ENCODE results near the gene FGD5.

FGD5 gene

GRCh38 chr3:14889205-14889604, 70.4 kb downstream of the FGD5 start:
- Histone ChIP-seq H3K4me3 (ENCODE audit: insufficient read depth, low read depth, low read length, poor library complexity, severe bottlenecking) (no peak overlapping the region), H3K36me3 (ENCODE audit: control insufficient read depth, insufficient read depth, low read length) (no peaks in the 10 kb centered on the region), H3K9me3 (ENCODE audit: control insufficient read depth, low read length) (no peaks in the 10 kb centered on the region)

GRCh38 chr3:14889943-14890342, 71.2 kb downstream of the FGD5 start:
- Histone ChIP-seq H3K27me3 (replicated peaks; ENCODE audit: control insufficient read depth, insufficient read depth, low read length, poor library complexity, severe bottlenecking) (no peaks in the 10 kb centered on the region), H3K27ac (ENCODE audit: insufficient read depth, low read length, poor library complexity, severe bottlenecking) (no peak overlapping the region), H3K4me3 (ENCODE audit: insufficient read depth, low read depth, low read length, poor library complexity, severe bottlenecking) (no peak overlapping the region), H3K4me1 (ENCODE audit: control insufficient read depth, insufficient read depth, low read length, poor library complexity, severe bottlenecking) (peaks cover 25% of the 10 kb centered on the region), H3K9me3 (ENCODE audit: control insufficient read depth, low read length) (no peaks in the 10 kb centered on the region), H3K36me3 (ENCODE audit: control insufficient read depth, insufficient read depth, low read length) (no peaks in the 10 kb centered on the region)
- no peak for DNase-seq

More at GRCh38 chr3:14889205-14889604, 70.4 kb downstream of the FGD5 start:
- Histone ChIP-seq H3K4me1 (ENCODE audit: control insufficient read depth, insufficient read depth, low read length, poor library complexity, severe bottlenecking) (peaks cover 30% of the 10 kb centered on the region), H3K27ac (ENCODE audit: insufficient read depth, low read length, poor library complexity, severe bottlenecking) (no peak overlapping the region), H3K27me3 (replicated peaks; ENCODE audit: control insufficient read depth, insufficient read depth, low read length, poor library complexity, severe bottlenecking) (no peaks in the 10 kb centered on the region)
- DNase-seq, result no peak

GRCh38 chr3:14890476-14890875, 71.7 kb downstream of the FGD5 start:
- Histone ChIP-seq H3K36me3 (ENCODE audit: control insufficient read depth, insufficient read depth, low read length) (no peaks in the 10 kb centered on the region), H3K4me3 (ENCODE audit: insufficient read depth, low read depth, low read length, poor library complexity, severe bottlenecking) (no peak overlapping the region), H3K4me1 (ENCODE audit: control insufficient read depth, insufficient read depth, low read length, poor library complexity, severe bottlenecking) (peaks cover 21% of the 10 kb centered on the region), H3K27me3 (replicated peaks; ENCODE audit: control insufficient read depth, insufficient read depth, low read length, poor library complexity, severe bottlenecking) (no peaks in the 10 kb centered on the region), H3K27ac (ENCODE audit: insufficient read depth, low read length, poor library complexity, severe bottlenecking) (no peak overlapping the region), H3K9me3 (ENCODE audit: control insufficient read depth, low read length) (no peaks in the 10 kb centered on the region)
- DNase-seq, result no peak

- peaks cover 11% of the 10 kb centered on the region for H3K4me1 ChIP-seq (ENCODE audit: control insufficient read depth, insufficient read depth, low read length, poor library complexity, severe bottlenecking)
- no peak overlapping the region for H3K4me3 ChIP-seq (ENCODE audit: insufficient read depth, low read depth, low read length, poor library complexity, severe bottlenecking)
- H3K9me3 ChIP-seq (ENCODE audit: control insufficient read depth, low read length), result no peaks in the 10 kb centered on the region
- DNase-seq, result no peak
- H3K27me3 ChIP-seq (replicated peaks; ENCODE audit: control insufficient read depth, insufficient read depth, low read length, poor library complexity, severe bottlenecking), result no peaks in the 10 kb centered on the region
- H3K36me3 ChIP-seq (ENCODE audit: control insufficient read depth, insufficient read depth, low read length), result no peaks in the 10 kb centered on the region
- H3K27ac ChIP-seq (ENCODE audit: insufficient read depth, low read length, poor library complexity, severe bottlenecking), result no peak overlapping the region
These were observed 72.7 kb downstream of the FGD5 start for GRCh38 chr3:14891135-14892132.

GRCh38 chr3:14892226-14892625, 73.5 kb downstream of the FGD5 start:
- no peaks in the 10 kb centered on the region for H3K9me3 ChIP-seq (ENCODE audit: control insufficient read depth, low read length)
- H3K27me3 ChIP-seq (replicated peaks; ENCODE audit: control insufficient read depth, insufficient read depth, low read length, poor library complexity, severe bottlenecking), result no peaks in the 10 kb centered on the region
- H3K36me3 ChIP-seq (ENCODE audit: control insufficient read depth, insufficient read depth, low read length), result no peaks in the 10 kb centered on the region
- no peak for DNase-seq
- no peak overlapping the region for H3K27ac ChIP-seq (ENCODE audit: insufficient read depth, low read length, poor library complexity, severe bottlenecking)
- no peak overlapping the region for H3K4me3 ChIP-seq (ENCODE audit: insufficient read depth, low read depth, low read length, poor library complexity, severe bottlenecking)
- H3K4me1 ChIP-seq (ENCODE audit: control insufficient read depth, insufficient read depth, low read length, poor library complexity, severe bottlenecking), result peaks cover 11% of the 10 kb centered on the region

DNA sequence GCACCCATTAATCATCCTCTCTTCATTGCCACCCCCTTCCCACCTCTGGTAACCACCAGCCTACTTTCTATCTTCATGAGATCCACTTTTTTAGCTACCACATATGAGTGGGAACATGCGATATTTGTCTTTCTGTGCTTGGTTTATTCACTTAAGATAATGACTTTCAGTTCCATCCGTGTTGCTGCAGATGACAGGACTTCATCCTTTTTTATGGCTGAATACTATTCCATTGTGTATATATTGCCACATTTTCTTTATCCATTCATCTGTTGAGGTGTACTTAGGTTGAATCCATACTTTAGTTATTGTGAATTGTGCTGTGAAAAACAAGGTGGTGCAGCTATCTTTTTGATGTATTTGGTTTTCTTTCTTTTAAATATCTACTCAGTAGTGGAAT, 75.3 kb downstream of the FGD5 start:
- no peaks in the 10 kb centered on the region for H3K27me3 ChIP-seq (replicated peaks; ENCODE audit: control insufficient read depth, insufficient read depth, low read length, poor library complexity, severe bottlenecking)
- no peak overlapping the region for H3K4me3 ChIP-seq (ENCODE audit: insufficient read depth, low read depth, low read length, poor library complexity, severe bottlenecking)

DNA sequence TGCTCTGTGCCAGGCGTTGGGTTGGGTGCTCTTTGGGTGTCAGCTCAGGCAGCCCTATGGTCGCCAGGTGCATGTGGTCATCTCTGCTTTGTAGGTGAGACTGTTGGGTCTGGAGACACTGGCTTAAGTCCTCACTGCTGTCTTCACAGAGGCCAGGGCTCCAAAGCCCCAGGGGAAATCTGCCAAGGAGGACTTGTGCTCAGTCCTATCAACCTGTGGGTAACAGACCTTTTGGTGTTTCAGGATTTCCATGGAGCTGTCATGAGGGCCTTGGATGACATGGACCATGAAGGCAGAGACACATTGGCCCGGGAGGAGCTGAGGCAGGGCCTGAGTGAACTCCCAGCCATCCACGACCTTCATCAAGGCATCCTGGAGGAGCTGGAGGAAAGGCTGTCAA, 78.5 kb downstream of the FGD5 start:
- no peaks in the 10 kb centered on the region for H3K27me3 ChIP-seq (replicated peaks; ENCODE audit: control insufficient read depth, insufficient read depth, low read length, poor library complexity, severe bottlenecking)
- DNase-seq, result no peak

More for the DNA sequence above, 75.3 kb downstream of the FGD5 start:
- Histone ChIP-seq H3K9me3 (ENCODE audit: control insufficient read depth, low read length) (no peaks in the 10 kb centered on the region), H3K36me3 (ENCODE audit: control insufficient read depth, insufficient read depth, low read length) (no peaks in the 10 kb centered on the region), H3K27ac (ENCODE audit: insufficient read depth, low read length, poor library complexity, severe bottlenecking) (no peak overlapping the region), H3K4me1 (ENCODE audit: control insufficient read depth, insufficient read depth, low read length, poor library complexity, severe bottlenecking) (peaks cover 11% of the 10 kb centered on the region)
- DNase-seq, result no peak

DNA sequence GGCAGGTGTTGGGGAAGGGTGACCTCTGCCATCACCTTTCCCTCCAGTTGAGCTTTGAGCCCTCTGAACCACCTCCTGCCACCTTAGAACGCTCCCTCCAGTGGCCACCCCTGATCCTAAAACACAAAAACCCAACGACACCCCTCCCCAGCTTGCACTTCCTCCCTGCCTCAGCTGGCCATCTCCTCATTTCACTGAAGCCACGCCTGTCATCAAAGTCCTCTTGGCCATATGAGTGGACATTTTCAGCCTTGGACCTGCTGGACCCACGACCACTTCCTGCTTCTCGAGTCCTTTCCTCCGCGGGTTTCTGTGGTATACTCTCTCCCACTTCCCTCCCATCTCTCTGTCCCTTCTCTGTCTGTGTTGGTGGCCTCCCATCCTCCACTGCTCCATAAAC, 80.2 kb downstream of the FGD5 start:
- no peaks in the 10 kb centered on the region for H3K9me3 ChIP-seq (ENCODE audit: control insufficient read depth, low read length)
- H3K4me3 ChIP-seq (ENCODE audit: insufficient read depth, low read depth, low read length, poor library complexity, severe bottlenecking), result no peak overlapping the region
- H3K36me3 ChIP-seq (ENCODE audit: control insufficient read depth, insufficient read depth, low read length), result no peaks in the 10 kb centered on the region
- no peak for DNase-seq
- H3K27ac ChIP-seq (ENCODE audit: insufficient read depth, low read length, poor library complexity, severe bottlenecking), result no peak overlapping the region
- no peaks in the 10 kb centered on the region for H3K4me1 ChIP-seq (ENCODE audit: control insufficient read depth, insufficient read depth, low read length, poor library complexity, severe bottlenecking)
- H3K27me3 ChIP-seq (replicated peaks; ENCODE audit: control insufficient read depth, insufficient read depth, low read length, poor library complexity, severe bottlenecking), result no peaks in the 10 kb centered on the region

More for the DNA sequence above, 78.5 kb downstream of the FGD5 start:
- no peak overlapping the region for H3K27ac ChIP-seq (ENCODE audit: insufficient read depth, low read length, poor library complexity, severe bottlenecking)
- H3K4me1 ChIP-seq (ENCODE audit: control insufficient read depth, insufficient read depth, low read length, poor library complexity, severe bottlenecking), result no peaks in the 10 kb centered on the region
- H3K4me3 ChIP-seq (ENCODE audit: insufficient read depth, low read depth, low read length, poor library complexity, severe bottlenecking), result no peak overlapping the region
- H3K36me3 ChIP-seq (ENCODE audit: control insufficient read depth, insufficient read depth, low read length), result no peaks in the 10 kb centered on the region
- no peaks in the 10 kb centered on the region for H3K9me3 ChIP-seq (ENCODE audit: control insufficient read depth, low read length)

GRCh38 chr3:14899993-14900618, 81.3 kb downstream of the FGD5 start:
- Histone ChIP-seq H3K27me3 (replicated peaks; ENCODE audit: control insufficient read depth, insufficient read depth, low read length, poor library complexity, severe bottlenecking) (no peaks in the 10 kb centered on the region), H3K36me3 (ENCODE audit: control insufficient read depth, insufficient read depth, low read length) (no peaks in the 10 kb centered on the region), H3K4me3 (ENCODE audit: insufficient read depth, low read depth, low read length, poor library complexity, severe bottlenecking) (no peak overlapping the region)

More at GRCh38 chr3:14899993-14900618, 81.3 kb downstream of the FGD5 start:
- H3K4me1 ChIP-seq (ENCODE audit: control insufficient read depth, insufficient read depth, low read length, poor library complexity, severe bottlenecking), result no peaks in the 10 kb centered on the region
- no peak for DNase-seq
- H3K27ac ChIP-seq (ENCODE audit: insufficient read depth, low read length, poor library complexity, severe bottlenecking), result no peak overlapping the region
- no peaks in the 10 kb centered on the region for H3K9me3 ChIP-seq (ENCODE audit: control insufficient read depth, low read length)
